Measurements from ENCODE around the gene EDC4.
"Not testable (repeated sequence)": the region's sequence is repeated elsewhere in the genome, so short reads cannot be mapped to it uniquely, and the experiment has no call there.

Gene EDC4

GRCh38 chr16:67853670-67854069 lies 19.2 kb upstream of the EDC4 start:
- DNase-seq (ENCODE audit: low spot score), result no peak

- no peak for DNase-seq (ENCODE audit: low spot score)
These were observed 17.1 kb upstream of the EDC4 start for GRCh38 chr16:67855789-67856188.

GRCh38 chr16:67856927-67857546 lies 15.8 kb upstream of the EDC4 start:
- no peak for DNase-seq (ENCODE audit: low spot score)

GRCh38 chr16:67857547-67858233 lies 15.2 kb upstream of the EDC4 start:
- DNase-seq (ENCODE audit: low spot score), result peak; percentile 94

GRCh38 chr16:67858500-67858899 lies 14.4 kb upstream of the EDC4 start:
- DNase-seq (ENCODE audit: low spot score), result no peak

- DNase-seq (ENCODE audit: low spot score), result peak; percentile 37
These were observed 12.1 kb upstream of the EDC4 start for GRCh38 chr16:67860589-67861398.

- no peak for DNase-seq (ENCODE audit: low spot score)
These were observed 11.0 kb upstream of the EDC4 start for GRCh38 chr16:67861877-67862276.

- no peak for DNase-seq (ENCODE audit: low spot score)
These were observed 9.9 kb upstream of the EDC4 start for GRCh38 chr16:67862623-67863583.

- not testable (repeated sequence) for DNase-seq (ENCODE audit: low spot score)
These were observed 8.8 kb upstream of the EDC4 start for GRCh38 chr16:67864044-67864443.

- DNase-seq (ENCODE audit: low spot score), result no peak
These were observed 8.3 kb upstream of the EDC4 start for GRCh38 chr16:67864594-67864993.

- peak; percentile 75 for DNase-seq (ENCODE audit: low spot score)
These were observed 7.5 kb upstream of the EDC4 start for GRCh38 chr16:67865318-67865717.

- no peak for DNase-seq (ENCODE audit: low spot score)
These were observed 4.6 kb upstream of the EDC4 start for GRCh38 chr16:67868290-67868689.

- no peak for DNase-seq (ENCODE audit: low spot score)
These were observed 3.2 kb upstream of the EDC4 start for GRCh38 chr16:67869653-67870052.

- DNase-seq (ENCODE audit: low spot score), result no peak
These were observed 1.6 kb upstream of the EDC4 start for GRCh38 chr16:67871256-67871655.

- DNase-seq (ENCODE audit: low spot score), result no peak
These were observed 671 bp upstream of the EDC4 start for GRCh38 chr16:67872131-67872630.

- peak; percentile 32 for DNase-seq (ENCODE audit: low spot score)
These were observed 851 bp downstream of the EDC4 start for GRCh38 chr16:67873435-67874370.

GRCh38 chr16:67874372-67874771 lies 1.5 kb downstream of the EDC4 start:
- no peak for DNase-seq (ENCODE audit: low spot score)

- DNase-seq (ENCODE audit: low spot score), result no peak
These were observed 4.2 kb downstream of the EDC4 start for GRCh38 chr16:67877064-67877463.

- DNase-seq (ENCODE audit: low spot score), result no peak
These were observed 5.4 kb downstream of the EDC4 start for GRCh38 chr16:67878232-67878631.

GRCh38 chr16:67878846-67879245 lies 6.0 kb downstream of the EDC4 start:
- no peak for DNase-seq (ENCODE audit: low spot score)

GRCh38 chr16:67879462-67879861 lies 6.6 kb downstream of the EDC4 start:
- DNase-seq (ENCODE audit: low spot score), result no peak

Data from RKO (cell line).